Activated CD8-positive, alpha-beta memory T cell treated with anti-CD3 and anti-CD28 coated beads, Interleukin-2, amount 50 U/mL, for 4 hours (primary cell): ENCODE data around the gene PIGH.
"Not testable (repeated sequence)": the region's sequence is repeated elsewhere in the genome, so short reads cannot be mapped to it uniquely, and the experiment has no call there.

Experiments
- DNase-seq: peaks from one replicate; pipeline ENCODE4 v3.0.0-alpha.2; 2020

The PIGH gene

GRCh38 chr14:67599698-67600561, at the start of gene PIGH:
Gene PIGH (minus strand): TSS chr14:67600268. CDS start chr14:67600203, 65 bp downstream.
- DNase-seq, result peak; percentile 95

GRCh38 chr14:67646131-67646530, 46.1 kb upstream of the PIGH start:
- DNase-seq, result no peak

DNA sequence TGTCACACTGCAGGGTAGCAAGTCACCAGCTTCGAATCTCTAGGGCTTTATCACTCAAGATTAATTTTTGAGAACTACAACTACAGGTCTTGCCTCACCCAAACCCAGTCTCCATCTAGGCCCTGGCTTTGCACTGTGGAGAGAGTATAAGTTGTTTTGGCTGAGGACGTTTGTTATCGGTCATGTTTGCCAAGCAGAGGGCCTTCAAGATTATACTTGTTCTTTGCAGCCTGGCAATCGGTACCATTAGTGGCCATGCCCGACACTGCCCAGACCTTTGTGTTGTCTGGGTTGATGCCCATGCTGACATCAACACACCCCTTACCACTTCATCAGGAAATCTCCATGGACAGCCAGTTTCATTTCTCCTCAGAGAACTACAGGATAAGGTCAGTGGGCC, 45.3 kb upstream of the PIGH start:
- no peak for DNase-seq

DNA sequence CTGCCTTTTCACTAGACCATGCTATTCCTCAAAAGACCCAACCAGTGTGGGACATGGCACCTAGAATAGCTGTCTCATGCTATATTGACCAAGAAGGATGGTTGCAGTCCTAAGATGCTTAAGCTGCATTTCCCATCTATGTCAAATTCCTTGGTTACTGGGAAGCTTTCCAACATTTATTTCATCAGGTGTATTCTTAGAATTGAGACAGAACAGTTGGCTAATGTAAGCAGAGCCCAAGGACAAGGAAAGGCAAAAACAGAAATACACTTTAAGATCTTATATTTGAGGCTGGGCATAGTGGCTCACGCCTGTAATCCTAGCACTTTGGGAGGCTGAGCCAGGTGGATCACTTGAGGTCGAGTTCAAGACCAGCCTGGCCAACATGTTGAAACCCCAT, 44.4 kb upstream of the PIGH start:
- DNase-seq, result no peak

- DNase-seq, result no peak
Observed at GRCh38 chr14:67643713-67644112, 43.6 kb upstream of the PIGH start.

- no peak for DNase-seq
Observed at GRCh38 chr14:67641902-67642749, 42.1 kb upstream of the PIGH start.

GRCh38 chr14:67641480-67641879, 41.4 kb upstream of the PIGH start:
- DNase-seq, result no peak

DNA sequence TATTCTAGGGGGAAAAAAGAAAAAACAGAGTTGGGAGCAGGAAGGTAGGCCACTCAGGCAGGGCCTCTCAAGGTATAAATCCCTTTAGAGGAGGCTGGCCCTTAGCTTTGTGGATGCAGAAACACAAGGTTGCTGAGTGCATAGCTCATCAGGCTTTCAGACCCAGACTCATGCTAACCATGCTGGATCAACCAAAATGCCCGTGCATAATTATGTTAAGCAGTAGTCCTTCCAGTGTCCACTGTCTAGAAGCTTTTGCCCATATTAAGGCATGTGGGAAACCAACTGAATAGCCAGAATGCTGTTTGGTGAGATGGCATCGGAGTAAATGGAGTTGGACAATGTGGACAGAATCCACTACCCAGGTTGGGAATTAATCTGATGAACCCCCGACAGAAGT, 38.6 kb upstream of the PIGH start:
- no peak for DNase-seq

DNA sequence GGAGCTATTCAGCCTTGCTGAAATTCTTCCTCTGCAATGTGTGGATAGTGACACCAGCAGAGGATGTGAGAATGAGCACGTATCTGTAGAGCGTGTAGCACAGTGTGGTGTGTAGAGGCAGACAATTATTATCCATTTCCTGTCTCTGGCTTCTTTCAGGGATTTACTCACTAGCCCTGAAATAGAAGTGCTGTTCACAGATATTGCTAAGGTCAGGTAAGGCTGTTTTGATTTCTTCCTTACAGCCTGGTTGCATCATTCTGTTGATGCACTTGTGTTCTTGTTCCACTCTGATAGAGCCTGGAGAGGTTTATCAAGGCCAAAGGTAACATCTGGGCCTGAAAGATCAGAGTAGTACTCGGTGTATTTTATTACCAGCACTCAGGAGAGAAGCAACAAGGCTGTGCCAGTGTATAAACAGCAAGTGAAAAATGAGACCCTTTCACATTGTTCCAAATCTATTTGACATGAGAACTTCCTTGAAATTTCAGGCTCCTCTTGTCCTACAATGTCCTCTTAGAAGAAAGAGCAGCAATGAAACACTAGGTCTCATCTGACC, 36.4 kb upstream of the PIGH start:
- no peak for DNase-seq

GRCh38 chr14:67633451-67634147, 33.5 kb upstream of the PIGH start:
- no peak for DNase-seq

GRCh38 chr14:67630938-67631337, 30.9 kb upstream of the PIGH start:
- no peak for DNase-seq

DNA sequence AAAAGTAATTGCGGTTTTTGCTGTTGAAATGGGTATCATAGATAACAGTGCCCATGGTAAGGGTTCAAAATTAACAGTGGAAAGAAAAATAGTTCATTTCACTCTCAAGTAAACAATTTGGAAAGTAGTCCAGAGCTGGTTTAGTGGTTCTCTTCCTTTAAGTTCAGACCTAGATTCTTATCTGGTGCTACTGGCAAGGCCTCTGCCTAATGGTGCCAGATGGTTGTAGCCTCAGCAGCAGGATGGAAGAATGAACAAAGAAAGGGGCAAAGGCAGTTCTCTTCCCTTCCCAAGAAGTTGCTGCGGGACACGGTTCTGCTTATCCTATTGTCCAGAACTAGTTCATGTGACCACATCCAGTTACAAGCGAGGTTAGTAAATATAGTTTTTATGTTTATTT, 30.1 kb upstream of the PIGH start:
- no peak for DNase-seq

DNA sequence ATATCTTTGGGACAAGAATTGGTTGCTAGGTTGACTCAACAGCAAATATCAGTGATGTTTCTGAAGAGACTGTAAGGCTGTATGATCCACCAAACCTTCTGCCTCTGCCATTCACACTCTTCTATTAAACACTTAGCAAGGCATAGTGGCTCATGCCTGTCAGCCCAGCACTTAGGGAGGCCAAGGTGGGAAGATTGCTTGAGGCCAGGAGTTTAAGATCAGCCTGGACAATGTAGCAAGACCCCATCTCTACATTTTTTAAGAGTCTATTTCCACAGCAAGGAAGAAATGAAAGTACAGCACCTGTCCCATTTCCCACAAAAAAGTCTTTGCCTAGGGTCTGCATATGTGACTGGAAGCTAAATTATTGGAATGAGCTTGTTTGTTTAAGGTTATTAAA, 27.5 kb upstream of the PIGH start:
- DNase-seq, result no peak

GRCh38 chr14:67626131-67626530, 26.1 kb upstream of the PIGH start:
- not testable (repeated sequence) for DNase-seq

DNA sequence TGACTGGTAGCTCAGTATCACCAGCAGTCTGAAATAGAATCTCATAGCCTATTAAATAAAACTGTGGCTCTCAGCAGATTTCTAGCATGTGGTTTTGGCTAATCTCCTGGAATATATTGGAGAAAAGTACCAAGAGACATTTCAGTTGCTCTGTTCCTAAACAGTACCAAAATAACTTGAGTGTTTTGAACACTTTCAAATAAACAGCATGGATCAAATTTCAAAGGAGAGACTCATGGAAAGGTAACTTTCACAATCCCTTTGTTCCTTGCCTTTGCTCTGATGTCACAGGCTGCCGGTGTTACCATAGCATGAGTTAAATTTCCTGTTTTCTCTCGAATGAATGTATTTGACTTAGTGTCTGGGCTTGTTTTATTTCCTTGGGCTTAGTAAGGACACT, 23.0 kb upstream of the PIGH start:
- DNase-seq, result no peak

DNA sequence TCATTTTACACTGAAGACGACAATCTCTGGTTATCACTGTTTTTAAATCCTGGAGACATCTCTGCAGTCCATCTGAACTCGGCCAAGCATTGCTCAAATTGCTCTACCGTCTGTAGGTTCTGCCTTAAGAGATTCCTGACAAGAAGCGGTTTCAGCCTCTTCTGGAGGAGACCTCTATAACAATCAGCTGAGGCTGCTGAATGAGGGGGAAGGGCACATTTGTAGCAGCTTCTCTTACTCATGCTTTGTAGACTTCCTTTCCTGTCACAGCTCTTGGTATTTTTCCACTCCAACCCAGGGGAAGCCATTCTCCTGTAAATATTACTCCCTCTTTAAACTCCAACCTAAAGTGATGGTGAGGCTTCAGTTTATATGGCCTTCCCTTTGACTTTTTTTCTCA, 22.6 kb upstream of the PIGH start:
- DNase-seq, result no peak

DNA sequence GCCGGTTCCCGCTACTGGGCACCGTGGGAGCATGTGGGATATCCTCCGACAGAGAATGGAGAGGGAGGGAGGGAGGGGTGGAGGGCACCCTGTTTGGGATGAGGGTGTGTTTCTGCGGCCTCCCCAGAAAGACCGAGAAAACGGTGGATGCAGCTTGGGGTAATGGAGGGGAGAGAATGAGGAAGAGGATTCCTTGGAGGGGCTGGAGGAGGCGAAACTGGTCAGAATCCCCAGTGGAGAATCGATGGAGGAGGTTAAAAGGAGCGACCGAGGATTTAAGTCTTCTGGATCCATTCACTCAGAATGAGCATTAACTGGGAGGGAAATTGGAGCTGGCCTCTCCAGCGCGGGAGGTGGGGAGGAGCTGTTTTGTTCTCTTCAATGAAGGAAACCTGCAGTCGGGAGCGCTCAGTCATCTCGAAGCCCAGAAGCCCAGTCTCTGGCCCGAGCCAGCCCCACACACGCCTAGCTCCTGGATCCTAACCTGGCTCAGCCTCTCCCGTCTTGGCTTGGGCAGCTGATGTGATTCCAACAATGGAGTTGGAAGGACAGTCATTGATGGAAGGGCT, 20.2 kb upstream of the PIGH start:
- no peak for DNase-seq

GRCh38 chr14:67619446-67620216, 19.6 kb upstream of the PIGH start, which contains the start of gene ARG2:
Gene ARG2 (plus strand): TSS chr14:67619920. CDS start chr14:67619978, 58 bp downstream.
- DNase-seq, result peak; percentile 99

GRCh38 chr14:67618617-67619063, 18.6 kb upstream of the PIGH start:
- no peak for DNase-seq

DNA sequence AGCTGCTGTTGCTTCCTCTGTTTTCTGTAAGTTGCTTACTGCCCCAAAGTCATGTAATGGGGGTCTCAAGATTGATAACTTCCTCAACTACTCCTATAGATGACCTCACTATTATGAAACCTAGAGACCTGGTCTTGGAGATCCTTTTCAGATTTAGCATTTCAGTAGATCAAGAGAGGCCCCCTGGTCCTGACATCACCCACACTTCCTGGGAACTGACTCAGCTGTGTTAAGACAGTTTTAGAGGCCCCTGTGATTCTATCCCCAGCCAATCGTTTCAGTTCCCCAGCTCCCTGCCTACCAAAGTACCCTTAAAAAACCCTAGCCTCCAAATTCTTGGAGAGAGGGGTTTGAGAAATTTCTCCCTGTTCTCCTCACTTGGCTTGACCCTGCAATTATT, 10.4 kb upstream of the PIGH start:
- DNase-seq, result no peak

GRCh38 chr14:67609642-67610310, 9.7 kb upstream of the PIGH start:
- no peak for DNase-seq
